GM19240 (cell line): ENCODE results near the gene CEL.
"Not testable (repeated sequence)": the region's sequence is repeated elsewhere in the genome, so short reads cannot be mapped to it uniquely, and the experiment has no call there.

Experiments
- DNase-seq: peaks from one replicate; pipeline ENCODE4 v3.0.0; 2011; ENCODE audit warnings: low spot score; ENCODE audit not compliant: insufficient read length

CEL gene

DNA sequence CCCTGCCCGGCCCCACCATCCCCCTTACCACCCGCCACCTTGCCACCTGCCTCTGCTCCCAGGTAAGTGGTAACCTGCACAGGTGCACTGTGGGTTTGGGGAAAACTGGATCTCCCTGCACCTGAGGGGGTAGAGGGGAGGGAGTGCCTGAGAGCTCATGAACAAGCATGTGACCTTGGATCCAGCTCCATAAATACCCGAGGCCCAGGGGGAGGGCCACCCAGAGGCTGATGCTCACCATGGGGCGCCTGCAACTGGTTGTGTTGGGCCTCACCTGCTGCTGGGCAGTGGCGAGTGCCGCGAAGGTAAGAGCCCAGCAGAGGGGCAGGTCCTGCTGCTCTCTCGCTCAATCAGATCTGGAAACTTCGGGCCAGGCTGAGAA lies at the start of gene CEL:
TSS of gene CEL (plus strand) at position 218 of the 382 bp plus-strand sequence. CDS start at position 240, 22 bp downstream.
- DNase-seq = not testable (repeated sequence)

DNA sequence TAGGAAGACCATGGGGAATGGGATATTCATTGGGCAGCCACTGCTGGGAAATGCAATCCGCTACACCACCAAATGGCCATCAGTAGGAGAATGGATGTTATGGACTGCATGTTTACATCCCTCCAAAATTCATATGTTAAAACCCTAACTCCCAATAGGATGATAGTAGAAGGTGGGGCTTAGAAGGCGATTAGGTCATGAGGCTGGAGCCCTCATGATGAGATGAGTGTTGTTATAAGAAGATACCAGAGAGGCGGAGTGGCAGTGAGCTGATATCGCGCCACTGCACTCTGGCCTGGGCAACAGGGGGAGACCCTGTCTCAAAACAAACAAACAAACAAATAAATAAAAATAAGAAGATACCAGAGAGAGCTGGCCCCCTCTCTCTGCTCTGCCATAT lies 47.1 kb upstream of the CEL start:
- DNase-seq = no peak

DNA sequence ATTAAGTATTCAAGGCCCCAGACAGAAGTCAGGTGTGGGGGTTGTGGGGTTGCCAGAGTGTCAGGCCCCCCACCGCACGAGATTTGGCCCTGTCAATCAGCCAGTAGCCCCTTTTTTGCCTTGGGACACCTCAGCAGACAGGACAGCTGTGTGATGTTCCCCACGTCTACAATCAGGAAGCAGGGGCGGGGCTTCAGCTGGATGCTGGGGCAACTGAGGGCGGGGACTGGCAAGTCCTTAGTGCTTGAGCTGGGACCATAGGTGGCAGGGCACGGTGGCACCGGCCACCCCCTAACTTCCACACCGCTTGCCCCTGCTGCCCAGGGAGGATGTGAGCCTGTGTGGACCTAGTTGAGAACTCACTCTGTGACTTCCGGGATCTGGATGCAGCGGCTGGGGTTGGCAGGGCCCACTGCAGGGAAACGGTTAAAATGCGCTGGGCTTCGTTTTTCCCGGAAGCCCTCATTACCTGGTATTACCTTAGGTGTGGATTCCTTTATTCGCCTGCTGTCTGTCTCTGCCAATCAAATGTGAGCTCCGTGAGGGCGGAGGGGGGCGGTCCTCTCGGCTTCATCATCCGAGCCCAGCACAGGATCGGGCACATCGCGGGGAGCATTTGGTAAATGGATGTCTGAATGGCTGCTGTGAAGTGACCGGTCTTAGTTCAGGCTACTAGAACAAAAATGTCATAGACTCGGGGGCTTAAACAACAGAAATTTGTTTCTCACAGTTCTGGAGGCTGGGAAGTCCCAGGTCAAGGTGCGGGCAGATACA lies 38.5 kb upstream of the CEL start:
- DNase-seq = no peak

DNA sequence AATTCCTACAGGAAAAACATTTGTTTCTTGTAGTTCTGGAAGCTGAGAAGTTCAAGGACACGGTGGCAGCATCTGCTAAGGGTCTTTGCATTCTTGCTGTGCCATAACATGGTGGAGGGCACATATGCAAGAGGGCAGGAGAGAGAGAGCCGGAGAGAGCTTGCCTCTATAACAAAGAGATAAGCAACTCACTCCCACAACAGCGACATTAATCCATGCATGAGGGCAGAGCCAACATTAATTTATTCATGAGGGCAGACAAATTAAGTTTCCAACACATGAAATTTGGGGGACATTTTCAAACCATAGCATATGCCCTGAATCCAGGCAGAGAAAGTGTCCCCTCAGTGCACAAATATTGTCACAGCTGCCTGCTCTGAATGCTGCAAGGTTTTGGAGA lies 35.4 kb upstream of the CEL start:
- DNase-seq = no peak

DNA sequence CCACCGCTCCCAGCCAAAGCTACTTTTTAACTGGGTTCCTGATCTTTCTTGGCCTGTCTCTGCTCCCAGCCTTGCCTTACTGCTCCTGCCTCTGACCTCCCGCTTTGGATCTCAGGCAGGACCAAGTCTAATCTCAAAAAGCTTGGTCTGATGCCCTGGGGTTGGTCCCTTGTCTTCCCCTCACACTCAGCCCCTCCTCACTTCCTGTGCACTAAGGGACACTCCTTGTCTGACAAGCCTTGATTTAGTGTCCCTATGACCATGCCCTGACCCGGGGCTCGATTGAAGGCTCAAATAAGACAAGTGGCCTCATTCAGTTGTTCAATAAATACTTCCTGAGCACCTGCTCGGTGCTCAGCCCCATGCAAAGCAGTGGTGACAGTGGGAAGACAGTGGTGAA lies 34.6 kb upstream of the CEL start:
- no peak for DNase-seq

DNA sequence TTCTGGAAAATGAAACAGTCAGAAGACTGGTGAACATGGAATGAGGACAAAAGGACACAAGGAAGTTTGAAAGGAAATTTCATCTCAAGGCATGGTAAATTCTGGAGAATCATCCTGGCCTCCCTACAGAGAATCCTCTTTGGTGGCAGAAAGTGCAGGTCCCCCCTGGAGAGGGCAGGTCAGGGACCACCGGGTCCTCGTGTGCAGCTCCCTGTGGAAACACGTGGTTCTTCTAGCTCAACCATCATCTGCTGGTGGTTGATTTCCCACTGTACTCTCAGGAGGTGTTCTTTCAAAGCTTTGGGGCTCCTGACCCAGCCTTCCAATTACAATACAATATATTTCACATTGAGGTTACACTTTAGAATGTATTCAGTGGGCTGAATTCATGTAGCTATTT lies 33.6 kb upstream of the CEL start:
- DNase-seq = no peak

DNA sequence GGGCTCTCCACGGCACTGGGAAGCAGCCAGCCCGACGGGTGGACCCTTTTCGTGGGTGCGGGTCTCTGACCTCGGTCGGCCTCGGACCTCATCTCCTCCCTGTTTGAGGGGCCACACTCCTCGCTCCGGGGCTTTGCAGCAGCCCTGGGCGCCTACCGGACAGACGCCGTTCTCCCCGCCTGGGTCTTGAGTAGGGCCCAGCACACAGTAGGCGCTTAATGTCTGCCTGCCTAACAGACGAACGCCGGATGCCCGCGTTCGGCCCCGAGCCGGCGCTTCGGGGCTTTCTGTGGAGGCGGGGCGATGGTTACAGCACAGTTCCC lies 31.8 kb upstream of the CEL start:
- no peak for DNase-seq

DNA sequence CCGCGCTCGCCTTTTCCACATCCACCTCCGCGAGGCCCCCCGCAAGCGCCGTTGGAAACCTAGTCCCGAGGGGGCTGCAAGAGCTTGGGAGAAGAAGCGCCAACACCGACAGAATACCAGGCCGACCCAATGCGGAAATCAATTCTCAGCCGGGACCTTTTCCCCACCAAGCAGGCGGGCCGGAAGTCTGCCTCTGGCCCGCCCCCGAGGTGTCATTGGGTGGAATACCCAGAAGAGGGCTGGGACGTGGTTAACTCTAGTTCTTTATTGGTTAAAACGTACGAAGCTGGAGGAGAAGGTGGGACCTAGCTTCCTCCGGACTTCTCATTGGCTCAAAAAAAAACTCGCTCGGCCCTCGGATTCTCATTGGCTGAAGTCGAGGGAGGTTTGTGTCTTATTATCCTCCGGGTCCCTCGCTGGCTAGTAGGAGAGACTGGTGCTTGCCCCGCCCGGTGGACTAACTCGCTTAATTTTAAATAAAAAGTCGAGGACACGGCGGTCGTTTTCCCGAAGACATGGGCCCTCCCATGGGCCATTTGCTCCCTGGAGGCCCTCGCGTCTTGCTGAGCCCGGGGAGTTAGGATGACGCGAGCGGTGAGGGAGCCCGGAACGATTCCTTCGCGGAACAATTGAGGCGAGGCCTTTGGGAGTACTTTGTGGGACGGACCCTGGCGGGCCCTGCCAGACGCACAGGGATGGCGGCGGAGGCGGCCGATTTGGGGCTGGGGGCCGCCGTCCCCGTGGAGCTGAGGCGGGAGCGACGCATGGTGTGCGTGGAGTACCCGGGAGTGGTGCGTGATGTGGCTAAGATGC lies 31.3 kb upstream of the CEL start, which contains the start of gene GTF3C5:
TSS of gene GTF3C5 (plus strand) at position 681 of the 813 bp plus-strand sequence. CDS start at position 696, 15 bp downstream.
- DNase-seq = peak; percentile 96

DNA sequence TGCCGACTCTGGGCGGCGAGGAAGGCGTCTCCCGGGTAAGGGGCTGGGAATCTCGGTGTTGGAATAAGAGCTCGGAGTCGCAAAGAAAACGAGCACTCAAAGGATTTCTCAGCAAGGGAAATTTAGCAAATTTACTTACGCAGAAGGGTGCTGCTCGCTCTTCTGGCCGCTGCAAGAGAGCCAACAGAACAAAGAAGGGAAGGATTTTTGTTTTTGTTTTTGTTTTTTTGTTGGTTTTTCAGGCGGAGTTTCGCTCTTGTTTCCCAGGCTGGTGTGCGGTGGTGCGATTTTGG lies 30.7 kb upstream of the CEL start:
- DNase-seq = no peak

DNA sequence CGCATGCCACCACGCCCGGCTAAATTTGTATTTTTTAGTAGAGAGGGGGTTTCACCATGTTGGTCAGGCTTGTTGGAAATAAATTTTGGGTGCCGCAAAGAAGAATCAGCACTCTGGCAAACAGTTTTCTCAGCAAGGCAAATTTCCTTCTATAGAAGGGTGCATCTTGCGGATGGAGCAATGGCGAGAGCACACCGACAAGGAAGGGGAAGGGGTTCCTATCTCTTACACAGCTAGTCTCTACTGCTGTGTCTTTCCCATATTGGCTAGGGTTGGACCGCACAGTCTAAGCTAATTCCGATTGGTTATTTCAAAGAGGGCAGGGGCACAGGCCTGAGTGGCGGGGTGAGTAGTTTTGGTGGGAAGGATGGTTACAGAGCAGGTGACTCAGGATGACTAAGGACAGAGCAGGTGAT lies 30.3 kb upstream of the CEL start:
- DNase-seq = no peak

DNA sequence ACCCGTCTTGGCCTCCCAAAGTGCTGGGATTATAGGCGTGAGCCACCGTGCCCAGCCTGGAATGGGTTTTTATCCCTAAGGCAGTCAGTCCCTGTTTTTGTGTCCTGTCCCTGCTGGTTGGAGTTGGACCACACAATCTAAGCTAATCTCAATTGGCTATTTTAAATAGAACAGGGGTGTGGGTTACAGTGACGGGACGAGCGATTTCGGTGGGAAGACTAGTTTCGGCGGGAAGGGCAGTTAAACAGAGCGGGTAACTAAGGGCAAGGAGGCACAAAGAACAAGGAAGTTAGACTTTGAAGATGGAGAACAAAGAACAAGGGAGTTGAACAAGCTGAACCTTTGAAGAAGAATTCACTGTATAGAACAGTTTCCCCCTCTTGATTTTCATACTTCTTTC lies 29.6 kb upstream of the CEL start:
- no peak for DNase-seq

DNA sequence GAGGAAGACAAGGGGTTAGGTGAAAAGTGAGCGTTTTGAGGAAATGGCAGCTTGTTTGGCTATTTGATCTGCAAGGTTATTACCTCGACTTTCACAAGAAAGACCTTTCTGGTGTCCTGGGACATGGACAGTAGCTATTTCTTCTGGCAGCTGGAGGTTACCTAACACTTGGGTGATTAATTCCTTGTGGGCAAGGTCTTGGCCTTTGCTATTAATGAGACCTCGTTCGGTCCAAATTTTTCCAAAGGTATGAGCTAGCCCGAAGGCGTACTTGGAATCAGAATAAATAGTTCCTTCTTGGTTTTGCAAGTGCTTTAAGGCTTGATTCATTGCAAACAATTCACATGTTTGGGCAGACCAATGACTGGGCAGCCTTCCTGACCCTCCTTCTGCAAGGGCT lies 26.1 kb upstream of the CEL start:
- no peak for DNase-seq

DNA sequence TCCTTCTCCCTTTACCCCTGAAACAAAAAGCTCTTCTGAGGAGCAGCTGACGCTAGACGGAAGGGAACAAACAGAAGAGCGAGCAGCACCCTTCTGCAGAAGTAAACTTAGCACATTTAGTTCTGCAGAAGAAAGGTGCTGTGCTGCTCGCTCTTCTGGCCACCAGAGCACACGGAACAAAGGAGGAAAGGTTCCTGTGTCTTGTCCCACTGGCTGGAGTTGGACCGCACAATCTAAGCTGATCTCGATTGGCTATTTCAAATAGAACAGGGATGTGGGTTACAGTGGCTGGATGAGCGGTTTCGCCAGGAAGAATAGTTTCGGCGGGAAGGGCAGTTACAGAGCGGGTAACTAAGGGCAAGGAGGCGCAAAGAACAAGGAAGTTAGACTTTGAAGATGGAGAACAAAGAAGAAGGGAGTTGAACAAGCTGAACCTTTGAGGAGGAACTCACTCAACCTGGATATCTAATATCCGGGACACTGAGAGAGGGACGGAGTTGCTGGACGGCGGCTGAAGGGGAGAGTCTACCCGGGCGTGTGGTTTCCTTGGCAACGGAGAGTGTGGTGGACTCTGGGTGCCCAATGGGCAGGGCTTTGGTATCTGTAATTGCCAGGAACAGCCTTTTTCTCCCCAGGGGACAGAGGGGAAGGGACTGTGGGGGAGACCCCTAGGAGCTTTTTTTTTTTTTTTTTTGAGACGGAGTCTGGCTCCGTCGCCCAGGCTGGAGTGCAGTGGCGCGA lies 23.8 kb upstream of the CEL start:
- DNase-seq = no peak

DNA sequence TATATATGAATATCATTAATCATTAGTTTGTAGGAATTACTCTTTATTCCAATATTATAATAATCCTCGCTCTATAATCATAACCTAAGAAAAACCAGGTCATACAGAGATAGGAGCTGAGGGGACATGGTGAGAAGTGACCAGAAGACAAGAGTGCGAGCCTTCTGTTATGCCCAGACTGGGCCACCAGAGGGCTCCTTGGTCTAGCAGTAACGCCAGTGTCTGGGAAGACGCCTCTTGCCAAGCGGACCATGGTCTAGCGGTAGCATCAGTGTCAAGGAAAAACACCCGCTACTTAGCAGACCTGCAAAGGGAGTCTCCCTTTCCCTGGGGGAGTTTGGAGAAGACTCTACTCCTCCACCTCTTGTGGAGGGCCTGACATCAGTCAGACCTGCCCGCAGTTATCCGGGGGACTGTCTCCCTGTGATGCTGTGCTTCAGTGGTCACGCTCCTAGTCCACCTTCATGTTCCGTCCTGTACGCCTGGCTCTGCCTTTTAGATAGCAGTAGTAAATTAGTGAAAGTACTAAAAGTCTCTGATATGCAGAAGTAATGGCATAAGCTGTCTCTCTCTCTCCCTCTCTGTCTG lies 20.8 kb upstream of the CEL start:
- DNase-seq = not testable (repeated sequence)

DNA sequence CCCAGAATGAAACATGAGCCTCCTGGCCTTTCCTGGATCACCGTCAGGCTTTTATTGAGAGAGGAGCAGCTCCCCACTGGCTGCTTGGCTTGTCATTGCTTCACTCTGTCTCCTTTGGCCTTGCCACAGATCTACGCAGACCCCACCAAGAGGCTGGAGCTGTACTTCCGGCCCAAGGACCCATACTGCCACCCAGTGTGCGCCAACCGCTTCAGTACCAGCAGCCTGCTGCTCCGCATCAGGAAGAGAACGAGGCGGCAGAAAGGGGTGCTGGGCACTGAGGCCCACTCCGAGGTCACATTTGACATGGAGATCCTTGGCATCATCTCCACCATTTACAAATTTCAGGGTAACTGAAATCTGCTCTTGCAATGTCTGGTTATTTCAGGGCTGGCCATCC lies 19.8 kb upstream of the CEL start:
- DNase-seq = no peak

DNA sequence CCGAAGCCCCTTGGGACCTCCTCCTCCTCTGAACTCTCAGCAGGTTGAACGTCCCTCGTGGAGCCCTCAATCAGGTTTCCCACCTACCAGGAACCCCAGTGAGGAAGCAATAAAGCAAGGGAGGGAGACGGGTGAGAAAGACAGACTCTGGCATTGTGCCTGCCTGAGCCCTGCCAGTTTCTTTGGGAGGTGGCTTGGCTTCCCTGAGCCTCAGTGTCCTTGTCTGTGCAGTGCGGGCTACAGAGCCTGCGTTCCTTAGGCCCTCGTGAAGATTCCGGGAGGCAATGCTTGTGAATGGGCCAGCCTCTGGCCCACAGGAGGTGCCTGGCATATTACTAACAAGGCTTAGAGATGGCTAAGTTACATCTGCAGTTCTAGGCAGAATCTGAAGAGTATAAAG lies 19.1 kb upstream of the CEL start:
- no peak for DNase-seq

DNA sequence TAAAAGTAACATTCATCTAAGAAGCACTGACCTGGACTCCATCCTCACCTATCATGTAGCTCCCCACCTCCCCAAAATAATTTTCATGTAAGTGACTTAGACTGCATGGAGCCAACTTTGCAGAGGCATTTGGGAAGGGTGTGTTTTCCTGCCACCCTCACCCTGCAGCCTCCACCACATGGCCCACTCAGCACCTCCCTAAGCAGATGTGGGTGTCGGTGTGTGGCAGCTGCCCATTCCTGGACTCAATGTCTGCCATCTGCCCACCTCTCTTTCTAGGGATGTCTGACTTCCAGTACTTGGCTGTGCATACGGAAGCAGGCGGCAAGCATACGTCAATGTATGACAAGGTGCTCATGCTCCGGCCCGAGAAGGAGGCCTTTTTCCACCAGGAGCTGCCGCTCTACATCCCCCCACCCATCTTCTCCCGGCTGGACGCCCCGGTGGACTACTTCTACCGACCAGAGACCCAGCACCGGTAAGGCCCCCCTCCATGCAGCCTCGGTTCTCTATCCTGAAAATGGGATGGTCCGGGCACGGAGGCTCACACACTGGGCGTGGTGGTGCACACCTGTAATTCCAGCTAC lies 18.2 kb upstream of the CEL start:
- DNase-seq = no peak

DNA sequence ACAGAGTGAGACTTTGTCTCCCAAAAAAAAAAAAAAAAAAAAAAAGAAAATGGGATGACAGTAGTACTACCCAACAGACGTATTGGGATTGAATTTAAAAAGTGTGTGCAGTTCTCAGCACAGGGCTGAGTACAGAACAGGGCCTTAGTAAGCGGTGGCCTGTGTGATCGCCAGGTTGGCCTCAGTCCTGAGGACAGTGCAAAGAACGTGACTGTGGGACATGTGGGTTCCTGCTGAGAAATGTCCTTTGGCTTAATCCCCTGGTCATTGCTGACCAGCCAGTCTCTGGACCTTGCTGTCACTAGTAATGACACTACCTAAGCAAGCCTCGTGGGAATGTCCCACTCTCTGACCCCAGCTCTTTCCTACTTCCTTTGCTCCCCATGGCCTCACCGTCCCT lies 17.7 kb upstream of the CEL start:
- no peak for DNase-seq

DNA sequence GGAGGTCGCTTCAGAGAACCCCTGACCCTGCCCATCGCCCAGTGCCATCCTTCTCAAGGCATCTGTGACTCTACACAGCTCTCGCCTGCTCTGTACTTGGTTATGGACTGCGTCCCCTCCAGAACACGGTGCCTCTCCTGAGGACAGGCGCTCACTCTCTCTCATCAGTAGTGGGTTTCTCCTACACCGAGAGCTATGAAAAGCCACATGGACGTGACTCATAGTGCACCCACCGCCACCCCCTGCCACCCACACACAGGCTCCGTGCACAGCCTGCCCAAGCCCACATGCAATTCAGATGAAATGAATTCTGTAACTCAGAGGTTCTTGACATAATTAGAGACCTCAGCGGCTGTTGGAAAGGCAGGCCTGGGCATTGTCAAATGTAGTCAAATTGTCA lies 17.1 kb upstream of the CEL start:
- no peak for DNase-seq

DNA sequence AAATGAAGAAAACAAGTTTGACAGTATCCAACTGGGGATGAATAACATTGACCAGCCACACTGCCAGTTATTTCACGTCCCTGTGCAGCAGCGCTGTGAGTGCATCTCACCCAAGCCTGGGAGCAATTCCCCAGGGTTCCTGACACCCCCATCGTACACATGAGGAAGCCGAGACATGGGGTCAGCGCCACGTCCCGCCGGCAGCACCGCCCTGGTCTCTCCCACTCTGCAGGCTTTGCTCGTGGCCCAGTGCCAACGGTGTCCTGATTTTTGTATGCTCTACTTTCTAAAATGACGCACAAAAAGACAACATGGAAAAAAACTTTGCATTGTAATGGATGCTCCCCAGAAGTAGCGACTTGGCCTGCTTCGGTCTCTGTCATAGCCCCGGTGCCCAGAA lies 16.6 kb upstream of the CEL start:
- no peak for DNase-seq

DNA sequence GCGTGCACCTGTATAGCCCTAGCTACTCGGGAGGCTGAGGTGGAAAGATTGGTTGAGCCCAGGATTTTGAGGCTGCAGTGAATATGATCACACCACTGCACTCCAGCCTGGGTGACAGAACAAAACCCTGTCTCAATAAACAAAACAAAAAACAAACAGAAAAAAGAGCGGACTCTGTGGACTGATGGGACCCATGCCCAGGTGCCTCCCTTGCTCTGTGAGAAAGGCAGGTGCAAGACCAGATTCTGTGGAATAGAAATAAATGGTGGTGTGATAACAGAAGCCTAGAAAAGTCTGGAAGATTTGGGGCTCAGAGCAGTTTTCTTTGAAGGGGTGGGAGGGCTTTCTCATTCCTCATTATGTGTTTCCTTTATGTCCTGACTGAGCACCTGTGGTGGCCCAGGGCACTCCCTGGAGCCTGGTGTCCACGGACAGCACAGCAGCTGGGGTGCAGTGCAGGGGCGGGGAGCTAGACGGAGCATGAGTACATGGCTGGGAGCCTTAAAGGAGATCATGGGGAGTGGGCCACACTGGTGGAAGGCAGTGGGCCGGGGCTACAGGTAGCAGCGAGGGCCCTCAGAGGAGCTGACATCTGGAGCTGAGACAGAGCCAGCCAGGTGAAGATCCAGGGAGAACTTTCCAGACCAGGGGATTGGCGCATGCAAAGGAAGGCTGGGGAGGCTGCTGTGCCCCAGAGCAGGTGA lies 15.4 kb upstream of the CEL start:
- no peak for DNase-seq
